Activated CD4-positive, alpha-beta T cell treated with anti-CD3 and anti-CD28 coated beads for 36 hours (primary cell): ENCODE data around the gene ZNF639. TPM values are rescaled to one million over a fixed set of nuclear protein-coding genes. Genes with fewer than 3 reads are reported as not detected.
"Not testable (repeated sequence)": the region's sequence is repeated elsewhere in the genome, so short reads cannot be mapped to it uniquely, and the experiment has no call there.

Experiments
- ATAC-seq: fragments of 200-7000 bp; cut with Tn5 transposase; one replicate; pipeline ENCODE4 v1.10.0; 2021; ENCODE audit warnings: mild to moderate bottlenecking, moderate library complexity
- CTCF ChIA-PET: fragments of 350-600 bp; sonication (Branson Sonifier 250); formaldehyde crosslinking; loops from one replicate; lab custom pipeline; 2021; ENCODE audit warnings: antibody characterized with exemption; lab: Charles Lee
- POLR2A ChIA-PET: fragments of 350-600 bp; sonication (Branson Sonifier 250); formaldehyde crosslinking; loops from one replicate; lab custom pipeline; 2021; ENCODE audit warnings: antibody characterized with exemption, inconsistent platforms; lab: Charles Lee
- DNase-seq: peaks from one replicate; pipeline ENCODE4 v3.0.0-alpha.2; 2020
- H3K27ac Mint-ChIP-seq: one replicate; pipeline ENCODE4 v1.8.0; 2021; ENCODE audit warnings: mixed read lengths
- H3K27me3 Mint-ChIP-seq: one replicate; pipeline ENCODE4 v1.8.0; 2021; ENCODE audit warnings: mixed read lengths
- H3K36me3 Mint-ChIP-seq: one replicate; pipeline ENCODE4 v1.8.0; 2021; ENCODE audit warnings: low read depth, mixed read lengths
- H3K4me1 Mint-ChIP-seq: one replicate; pipeline ENCODE4 v1.8.0; 2021; ENCODE audit warnings: mixed read lengths
- H3K4me3 Mint-ChIP-seq: one replicate; pipeline ENCODE4 v1.8.0; 2021; ENCODE audit warnings: mild to moderate bottlenecking, moderate library complexity, mixed read lengths
- H3K9me3 Mint-ChIP-seq: one replicate; pipeline ENCODE4 v1.8.0; 2021; ENCODE audit warnings: low read depth, mixed read lengths
- intact Hi-C, 2 experiments: fragments of 100-400 bp; cut with DNase I in 1 of 2; cut with micrococcal nuclease in 1 of 2; formaldehyde crosslinking; loops; one replicate each; pipeline versions ENCODE4 v1.14.2 to v1.15.1; 2022 to 2024; cut with DNase I, micrococcal nuclease
- total RNA-seq, 2 experiments: library from RNA; stranded (reverse); gene quantifications; one replicate each; pipeline ENCODE4 v1.2.3, GENCODE V29; 2021

ZNF639 gene, protein sequence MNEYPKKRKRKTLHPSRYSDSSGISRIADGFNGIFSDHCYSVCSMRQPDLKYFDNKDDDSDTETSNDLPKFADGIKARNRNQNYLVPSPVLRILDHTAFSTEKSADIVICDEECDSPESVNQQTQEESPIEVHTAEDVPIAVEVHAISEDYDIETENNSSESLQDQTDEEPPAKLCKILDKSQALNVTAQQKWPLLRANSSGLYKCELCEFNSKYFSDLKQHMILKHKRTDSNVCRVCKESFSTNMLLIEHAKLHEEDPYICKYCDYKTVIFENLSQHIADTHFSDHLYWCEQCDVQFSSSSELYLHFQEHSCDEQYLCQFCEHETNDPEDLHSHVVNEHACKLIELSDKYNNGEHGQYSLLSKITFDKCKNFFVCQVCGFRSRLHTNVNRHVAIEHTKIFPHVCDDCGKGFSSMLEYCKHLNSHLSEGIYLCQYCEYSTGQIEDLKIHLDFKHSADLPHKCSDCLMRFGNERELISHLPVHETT
- total RNA-seq, result 10 to 100 TPM; 31.0 to 39.6 TPM

DNA sequence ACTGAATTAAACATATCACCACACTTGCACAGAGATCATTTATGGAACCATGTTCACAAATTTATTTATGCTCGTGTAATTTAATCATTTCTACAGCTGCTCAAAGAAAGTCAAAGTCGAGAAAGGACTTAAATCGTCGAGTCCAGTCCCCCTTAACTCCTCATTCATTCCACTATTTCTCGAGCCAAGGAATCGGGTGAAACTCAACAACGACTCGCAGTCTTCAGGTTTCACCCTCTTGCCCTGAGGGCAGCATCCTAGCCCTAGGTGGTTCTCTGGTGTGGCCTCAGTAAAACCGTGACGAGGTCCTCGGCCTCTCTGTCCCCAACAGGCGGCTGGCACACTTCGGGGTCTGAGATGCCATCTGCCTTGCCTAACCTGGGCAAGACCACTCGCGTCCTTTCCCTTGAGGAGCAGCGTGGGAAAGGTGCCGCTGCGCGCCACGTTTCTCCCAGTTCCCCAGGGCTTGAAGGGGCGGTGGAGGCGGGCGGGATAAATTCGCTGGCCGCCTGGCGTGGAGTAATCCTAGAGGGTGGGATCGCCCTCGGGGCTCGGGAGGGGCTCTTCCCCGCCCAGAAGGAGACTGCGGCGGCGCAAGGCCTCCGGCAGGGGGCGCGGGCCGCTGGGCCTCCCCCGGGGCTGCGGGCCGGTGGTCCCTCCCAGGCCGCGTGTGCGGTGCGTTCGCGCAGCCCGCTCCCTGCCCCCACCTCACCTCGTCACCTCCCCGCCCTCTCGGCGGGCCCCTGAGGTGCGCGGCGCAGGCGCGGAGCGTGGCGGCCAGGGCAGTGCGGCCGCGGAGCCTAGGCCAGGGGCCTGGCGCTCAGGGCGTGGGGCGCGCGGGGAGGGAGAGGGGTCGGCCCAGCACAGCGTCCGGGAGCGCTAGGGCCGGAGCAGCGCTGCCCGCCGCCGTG, at the start of gene ZNF639:
TSS of gene ZNF639 (plus strand) at position 746 of the 911 bp plus-strand sequence. CDS start 5,263 bp downstream, outside the sequence.
- intact Hi-C loops, result loop anchor here (1.0 to 2.0 kb wide), 9 partner anchors 25 to 307 kb away; partner anchors contain the start of genes MFN1 (in 2 of the 2), ZMAT3 (in 2 of the 2), ACTL6A (in 1 of the 2) and PIK3CA (in 1 of the 2)
- peaks cover 16% of the 10 kb centered on the region for H3K36me3 Mint-ChIP-seq
- no peaks in the 10 kb centered on the region for H3K27me3 Mint-ChIP-seq
- peaks cover 28% of the 10 kb centered on the region for H3K4me1 Mint-ChIP-seq
- ChIA-PET CTCF (interaction anchor here (0.9 to 2.0 kb wide), 9 partner anchors 35 to 309 kb away, joined by 3 to 12 read pairs (median 5); partner anchors contain the start of gene PIK3CA), POLR2A (no interaction called here)
- no peaks in the 10 kb centered on the region for H3K9me3 Mint-ChIP-seq
- H3K27ac Mint-ChIP-seq, result peak within 1 kb of the TSS; percentile 93
- peak; percentile 91 for DNase-seq
- peak within 1 kb of the TSS; percentile 87 for H3K4me3 Mint-ChIP-seq
- peak; percentile 78 for ATAC-seq

DNA sequence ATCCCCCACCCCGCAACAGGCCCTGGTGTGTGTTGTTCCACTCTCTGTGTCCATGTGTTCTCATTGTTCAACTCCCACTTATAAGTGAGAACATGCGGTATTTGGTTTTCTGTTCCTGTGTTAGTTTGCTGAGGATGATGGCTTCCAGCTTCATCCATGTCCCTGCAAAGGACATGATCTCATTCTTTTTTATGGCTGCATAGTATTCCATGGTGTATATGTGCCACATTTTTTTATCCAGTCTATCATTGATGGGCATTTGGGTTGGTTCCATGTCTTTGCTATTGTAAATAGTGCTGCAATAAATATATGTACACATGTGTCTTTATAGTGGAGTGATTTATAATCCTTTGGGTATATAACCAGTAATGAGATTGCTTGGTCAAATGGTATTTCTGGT, 48.4 kb upstream of the ZNF639 start:
- CTCF ChIA-PET, result interaction anchor here (0.6 kb wide), 1 partner anchor 259 kb away, joined by 4 read pairs; no protein-coding TSS in a partner anchor
- H3K9me3 Mint-ChIP-seq, DNase-seq, H3K27ac Mint-ChIP-seq, H3K4me3 Mint-ChIP-seq, POLR2A ChIA-PET, H3K36me3 Mint-ChIP-seq, H3K4me1 Mint-ChIP-seq, intact Hi-C loops, ATAC-seq: not testable (repeated sequence)
- H3K27me3 Mint-ChIP-seq, result peaks cover 13% of the 10 kb centered on the region

DNA sequence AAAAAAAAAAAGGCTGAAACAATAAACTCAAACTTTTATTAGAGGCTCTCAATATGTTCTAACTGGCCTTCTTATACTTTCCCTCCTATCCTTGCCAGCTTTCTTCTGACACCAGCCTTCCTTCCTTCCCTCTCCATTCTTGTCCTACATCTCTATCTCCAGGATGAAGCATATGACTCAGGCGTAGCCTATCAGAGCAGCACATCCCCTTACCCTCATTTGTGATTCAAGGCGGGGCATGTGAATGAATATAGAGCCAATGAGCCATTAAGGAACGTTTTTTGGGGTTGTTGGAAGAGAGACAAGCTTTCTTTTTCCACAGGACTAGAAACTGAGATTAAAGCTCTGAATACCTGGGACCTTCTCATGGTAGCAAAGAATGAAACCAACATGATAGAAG, 46.8 kb upstream of the ZNF639 start:
- Mint-ChIP-seq H3K4me3 (no peak overlapping the region), H3K27ac (no peak overlapping the region), H3K4me1 (no peaks in the 10 kb centered on the region), H3K9me3 (no peaks in the 10 kb centered on the region), H3K27me3 (peaks cover 10% of the 10 kb centered on the region), H3K36me3 (no peaks in the 10 kb centered on the region)
- ATAC-seq (no peak), DNase-seq (no peak)
- ChIA-PET CTCF (interaction anchor here (1.0 kb wide), 1 partner anchor 72 kb away, joined by 4 read pairs; no protein-coding TSS in a partner anchor), POLR2A (interaction anchor here (0.7 kb wide), 1 partner anchor 127 kb away, joined by 3 read pairs; no protein-coding TSS in a partner anchor)
- intact Hi-C loops, result no loop called here

DNA sequence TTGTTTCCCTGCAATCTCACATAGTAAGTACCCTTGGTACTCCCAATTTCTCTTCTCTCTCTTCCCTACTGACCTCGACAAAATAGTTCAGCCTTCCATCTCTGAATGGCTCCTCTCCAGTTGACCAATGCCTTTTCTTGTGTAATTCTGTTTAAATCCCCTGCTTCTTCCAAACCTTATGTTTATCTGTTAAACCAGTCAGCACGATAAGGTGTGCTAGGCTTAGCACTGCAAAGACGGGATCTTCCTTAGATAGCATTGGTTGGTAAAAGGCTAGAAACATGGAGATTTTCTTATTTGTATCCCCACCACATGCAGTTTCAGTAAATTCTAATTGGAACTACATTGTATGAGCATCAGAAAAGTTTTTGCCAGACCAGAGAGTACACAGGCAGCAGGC, 46.1 kb upstream of the ZNF639 start:
- no peaks in the 10 kb centered on the region for H3K9me3 Mint-ChIP-seq
- H3K27ac Mint-ChIP-seq, result no peak overlapping the region
- ChIA-PET CTCF (interaction anchor here (1.0 kb wide), 1 partner anchor 73 kb away, joined by 4 read pairs; no protein-coding TSS in a partner anchor), POLR2A (no interaction called here)
- H3K4me3 Mint-ChIP-seq, result no peak overlapping the region
- DNase-seq, result no peak
- H3K36me3 Mint-ChIP-seq, result no peaks in the 10 kb centered on the region
- H3K27me3 Mint-ChIP-seq, result peaks cover 10% of the 10 kb centered on the region
- no peaks in the 10 kb centered on the region for H3K4me1 Mint-ChIP-seq
- intact Hi-C loops, result no loop called here
- no peak for ATAC-seq

DNA sequence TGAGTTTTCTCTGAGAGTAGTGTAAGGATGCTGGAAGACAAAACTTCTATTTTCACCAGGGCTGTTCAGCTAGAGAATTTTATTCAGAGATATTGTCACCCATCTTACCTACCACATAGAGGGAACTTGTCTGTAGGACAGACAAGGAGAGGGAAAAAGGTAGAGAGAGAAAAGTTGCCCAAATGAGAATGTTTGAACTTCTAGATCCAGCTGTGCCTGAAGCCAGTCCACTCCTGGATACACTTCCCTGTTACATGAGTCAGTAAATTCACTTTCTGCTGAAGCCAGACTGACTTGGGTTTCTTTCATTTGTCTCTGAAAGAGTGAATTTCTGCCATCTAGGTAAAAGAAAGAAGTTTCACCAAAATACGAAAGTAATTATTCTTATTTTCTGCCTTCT, 44.7 kb upstream of the ZNF639 start:
- ChIA-PET CTCF (no interaction called here), POLR2A (no interaction called here)
- peaks cover 15% of the 10 kb centered on the region for H3K27me3 Mint-ChIP-seq
- H3K4me3 Mint-ChIP-seq, result no peak overlapping the region
- no peaks in the 10 kb centered on the region for H3K4me1 Mint-ChIP-seq
- no peak for ATAC-seq
- intact Hi-C loops, result no loop called here
- no peak overlapping the region for H3K27ac Mint-ChIP-seq
- no peak for DNase-seq
- H3K36me3 Mint-ChIP-seq, result no peaks in the 10 kb centered on the region
- H3K9me3 Mint-ChIP-seq, result no peaks in the 10 kb centered on the region

DNA sequence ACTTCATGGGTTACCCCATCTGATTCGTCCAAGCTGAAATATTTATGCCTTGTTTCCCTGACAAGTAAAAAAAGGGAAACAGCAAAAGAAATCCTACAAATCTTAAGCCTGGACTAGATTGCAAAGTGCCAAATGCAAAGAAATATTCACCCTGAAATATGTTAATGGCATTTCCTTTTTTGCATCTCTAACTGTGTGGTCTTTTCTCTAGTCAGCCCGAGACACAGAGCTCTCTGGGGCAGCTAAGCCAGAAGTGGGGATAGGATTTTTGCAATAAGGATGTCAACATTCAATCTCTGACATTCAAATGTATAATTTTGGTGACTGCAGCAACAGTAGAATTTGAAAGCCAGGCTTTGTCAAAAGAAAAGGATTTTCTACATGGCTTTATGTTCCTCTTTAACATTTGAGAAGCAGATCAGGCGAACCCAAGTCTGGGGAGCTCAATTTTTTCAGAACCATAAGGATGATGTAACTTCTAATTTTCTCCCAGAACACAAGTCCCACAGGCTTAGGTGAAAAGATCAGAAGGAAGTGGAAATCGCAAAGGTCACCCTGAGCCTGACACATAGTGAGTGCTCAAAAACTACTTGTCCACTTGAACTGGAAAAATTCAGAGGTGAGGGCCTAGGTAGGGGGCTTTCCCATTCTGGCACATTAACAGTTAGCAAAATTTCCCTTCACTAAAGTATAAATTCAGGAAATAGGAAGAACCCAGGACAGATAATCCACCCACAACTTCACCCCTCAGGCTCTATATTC, 43.7 kb upstream of the ZNF639 start:
- ChIA-PET CTCF (interaction anchor here (0.8 to 1.0 kb wide), 2 partner anchors 17 to 32 kb away, joined by 3 to 5 read pairs; no protein-coding TSS in a partner anchor), POLR2A (interaction anchor here (0.7 kb wide), 1 partner anchor 231 kb away, joined by 3 read pairs; no protein-coding TSS in a partner anchor)
- Mint-ChIP-seq H3K4me1 (no peaks in the 10 kb centered on the region), H3K27me3 (peaks cover 15% of the 10 kb centered on the region), H3K36me3 (no peaks in the 10 kb centered on the region), H3K9me3 (no peaks in the 10 kb centered on the region), H3K4me3 (no peak overlapping the region), H3K27ac (no peak overlapping the region)
- ATAC-seq (no peak), DNase-seq (no peak)
- intact Hi-C loops, result no loop called here

DNA sequence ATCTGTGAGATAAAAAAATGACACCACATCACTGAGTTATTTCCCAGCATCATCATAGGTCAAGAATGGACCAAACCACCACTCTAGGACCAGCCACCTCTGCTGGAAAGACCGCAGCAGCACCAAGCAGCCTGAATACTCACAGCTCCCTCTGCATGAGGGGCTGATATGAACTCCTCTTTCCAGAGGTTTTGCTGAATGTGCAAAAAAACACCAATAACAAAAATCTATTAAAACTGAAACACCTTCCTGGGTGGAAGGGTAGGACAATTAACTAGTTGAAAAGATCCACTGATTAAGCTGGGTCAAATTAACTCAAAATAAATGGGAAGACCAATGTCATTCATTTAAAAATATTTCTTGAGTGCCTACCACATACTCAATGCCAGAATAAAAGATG, 43.0 kb upstream of the ZNF639 start:
- H3K27ac Mint-ChIP-seq, result no peak overlapping the region
- H3K4me3 Mint-ChIP-seq, result no peak overlapping the region
- H3K9me3 Mint-ChIP-seq, result no peaks in the 10 kb centered on the region
- DNase-seq (no peak), ATAC-seq (no peak)
- ChIA-PET POLR2A (interaction anchor here (0.7 kb wide), 1 partner anchor 232 kb away, joined by 3 read pairs; no protein-coding TSS in a partner anchor), CTCF (interaction anchor here (0.8 to 1.0 kb wide), 3 partner anchors 18 to 219 kb away, joined by 3 to 5 read pairs (median 4); no protein-coding TSS in a partner anchor)
- intact Hi-C loops, result no loop called here
- H3K27me3 Mint-ChIP-seq, result peaks cover 15% of the 10 kb centered on the region
- H3K36me3 Mint-ChIP-seq, result no peaks in the 10 kb centered on the region
- no peaks in the 10 kb centered on the region for H3K4me1 Mint-ChIP-seq

DNA sequence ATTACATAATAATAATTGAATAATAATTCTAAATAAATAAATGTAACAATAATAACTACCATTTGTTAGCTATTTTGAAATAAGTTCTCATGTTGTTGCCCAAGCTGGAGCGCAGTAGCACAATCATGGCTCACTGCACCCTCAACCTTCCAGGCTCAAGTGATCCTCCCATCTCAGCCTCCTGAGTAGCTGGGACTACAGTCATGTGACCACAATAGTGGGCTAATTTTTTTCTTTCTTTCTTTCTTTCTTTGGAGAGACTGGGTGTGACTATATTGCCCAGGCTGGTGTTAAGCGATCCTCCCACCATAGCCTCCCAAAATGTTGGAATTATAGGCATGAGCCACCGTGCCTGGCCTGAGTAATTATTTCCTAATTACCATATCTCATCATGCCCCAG, 41.0 kb upstream of the ZNF639 start:
- POLR2A ChIA-PET, result no interaction called here
- no peaks in the 10 kb centered on the region for H3K36me3 Mint-ChIP-seq
- DNase-seq, result no peak
- H3K4me3 Mint-ChIP-seq, result no peak overlapping the region
- intact Hi-C loops, result no loop called here
- H3K27ac Mint-ChIP-seq, result no peak overlapping the region
- H3K9me3 Mint-ChIP-seq, result no peaks in the 10 kb centered on the region
- CTCF ChIA-PET, result no interaction called here
- ATAC-seq, result no peak
- no peaks in the 10 kb centered on the region for H3K4me1 Mint-ChIP-seq
- peaks cover 13% of the 10 kb centered on the region for H3K27me3 Mint-ChIP-seq

DNA sequence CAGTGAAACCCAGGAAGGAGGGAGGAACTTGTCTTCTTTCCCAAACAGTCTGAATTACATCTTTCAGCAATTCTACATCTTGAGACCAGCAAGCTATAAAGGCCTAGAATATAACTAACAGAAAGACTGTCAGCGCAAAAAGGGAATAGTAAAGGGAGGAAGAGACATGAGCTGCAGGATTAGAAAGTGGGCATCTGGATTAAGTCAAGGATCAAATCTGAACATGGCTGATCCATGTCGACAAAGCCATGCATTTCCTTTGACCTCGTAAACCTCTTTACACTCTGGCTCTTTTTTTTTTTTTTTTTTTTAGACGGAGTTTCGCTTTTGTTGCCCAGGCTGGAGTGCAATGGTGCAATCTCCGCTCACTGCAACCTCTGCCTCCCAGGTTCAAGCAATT, 36.5 kb upstream of the ZNF639 start:
- no peak for ATAC-seq
- no peaks in the 10 kb centered on the region for H3K4me1 Mint-ChIP-seq
- intact Hi-C loops, result no loop called here
- DNase-seq, result no peak
- peaks cover 9% of the 10 kb centered on the region for H3K27me3 Mint-ChIP-seq
- H3K36me3 Mint-ChIP-seq, result no peaks in the 10 kb centered on the region
- ChIA-PET POLR2A (no interaction called here), CTCF (no interaction called here)
- no peak overlapping the region for H3K27ac Mint-ChIP-seq
- no peaks in the 10 kb centered on the region for H3K9me3 Mint-ChIP-seq
- no peak overlapping the region for H3K4me3 Mint-ChIP-seq

DNA sequence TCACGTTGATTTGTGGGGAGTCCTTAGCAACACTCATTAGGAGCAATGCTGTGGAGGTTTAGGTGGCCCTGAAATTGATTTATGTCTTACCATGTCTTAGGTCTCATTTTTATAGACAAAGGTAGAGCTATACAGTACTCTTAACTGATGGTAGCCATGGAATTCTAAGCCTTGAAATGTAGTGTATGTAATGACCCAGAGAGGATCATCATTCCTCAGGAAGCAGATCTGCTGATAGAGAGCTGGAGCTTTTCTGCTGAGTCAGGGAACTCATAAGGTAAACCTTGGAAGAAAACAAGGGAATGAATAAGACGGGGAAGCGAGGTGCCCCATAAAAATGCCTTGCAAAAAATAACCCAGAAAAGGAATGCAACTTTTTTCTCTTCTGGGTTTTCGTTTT, 34.0 kb upstream of the ZNF639 start:
- peaks cover 8% of the 10 kb centered on the region for H3K27me3 Mint-ChIP-seq
- H3K4me3 Mint-ChIP-seq, result no peak overlapping the region
- ChIA-PET POLR2A (no interaction called here), CTCF (no interaction called here)
- no peaks in the 10 kb centered on the region for H3K9me3 Mint-ChIP-seq
- no peaks in the 10 kb centered on the region for H3K4me1 Mint-ChIP-seq
- no peak for DNase-seq
- no peaks in the 10 kb centered on the region for H3K36me3 Mint-ChIP-seq
- intact Hi-C loops, result no loop called here
- H3K27ac Mint-ChIP-seq, result no peak overlapping the region
- ATAC-seq, result no peak
